GM18498 (cell line): ENCODE data around the gene USP38.
"Not testable (repeated sequence)": the region's sequence is repeated elsewhere in the genome, so short reads cannot be mapped to it uniquely, and the experiment has no call there.

Experiments used
- ATAC-seq: cut with Tn5 transposase; IDR thresholded peaks from one replicate; pipeline ENCODE4 v1.9.1; 2021; ENCODE audit warnings: mild to moderate bottlenecking, moderate library complexity; ENCODE audit not compliant: unreplicated experiment

USP38 gene

GRCh38 chr4:143212566-143212965, 27.8 kb downstream of the USP38 start:
- no peak for ATAC-seq

- ATAC-seq, result no peak
Measured at GRCh38 chr4:143215873-143216272, 31.2 kb downstream of the USP38 start.

- ATAC-seq, result no peak
Measured at GRCh38 chr4:143224255-143224654, 39.5 kb downstream of the USP38 start.

DNA sequence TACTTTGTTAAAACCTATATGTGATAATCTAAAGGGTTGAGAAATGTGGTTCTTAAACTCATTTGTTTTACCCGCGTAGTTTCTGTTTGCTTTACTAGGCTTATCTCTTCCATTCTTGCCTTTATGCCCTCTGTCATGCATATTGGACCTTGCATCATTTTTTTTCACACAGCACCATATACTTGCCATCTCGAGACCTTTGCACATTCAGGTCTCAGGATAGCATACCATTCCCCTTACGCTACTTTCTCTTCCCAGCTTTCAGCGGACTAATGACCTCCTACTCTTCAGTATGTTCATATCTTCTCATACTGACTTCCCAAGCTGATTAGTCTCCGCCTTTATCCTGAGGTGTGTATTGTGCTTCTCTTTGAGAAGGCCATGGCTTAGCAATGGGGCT, 40.5 kb downstream of the USP38 start:
- ATAC-seq, result no peak

- no peak for ATAC-seq
Measured at GRCh38 chr4:143230683-143231082, 46.0 kb downstream of the USP38 start.

DNA sequence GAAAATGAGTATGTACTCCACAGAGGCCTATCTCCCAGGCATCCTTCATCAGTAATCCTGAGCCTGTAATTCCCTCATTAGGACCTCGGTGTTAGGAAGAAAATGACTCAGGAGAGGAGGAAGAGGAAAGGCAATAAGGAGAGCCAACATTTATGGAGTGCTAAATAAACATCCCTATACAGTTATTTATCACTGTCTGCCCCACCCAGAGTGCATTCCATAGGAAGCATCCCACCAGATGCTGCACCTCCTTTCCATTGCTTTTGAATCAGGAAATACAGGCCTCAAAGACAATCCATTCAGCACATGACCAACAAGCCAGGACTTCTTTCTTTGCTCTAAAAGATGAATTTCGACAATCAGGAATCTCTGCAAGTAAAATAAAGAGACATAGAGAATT, 47.6 kb downstream of the USP38 start:
- no peak for ATAC-seq

DNA sequence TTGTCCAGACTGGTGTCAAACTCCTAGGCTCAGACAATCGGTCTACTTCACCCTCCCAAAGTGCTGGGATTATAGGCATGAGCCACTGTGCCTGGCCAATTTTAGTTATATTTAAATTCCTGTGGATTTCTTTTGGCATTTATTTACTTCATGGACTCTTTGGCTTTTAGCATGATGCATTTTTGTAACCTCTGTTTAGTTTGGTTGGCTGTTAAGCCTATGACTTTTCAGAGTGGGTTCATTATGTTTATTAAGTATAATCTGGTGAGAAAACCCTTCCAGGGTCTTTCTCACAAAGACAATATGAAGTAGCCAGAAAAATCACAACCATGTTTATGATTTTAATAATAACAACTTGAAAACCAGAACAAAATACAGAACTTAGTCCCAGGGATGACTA, 49.4 kb downstream of the USP38 start:
- no peak for ATAC-seq

DNA sequence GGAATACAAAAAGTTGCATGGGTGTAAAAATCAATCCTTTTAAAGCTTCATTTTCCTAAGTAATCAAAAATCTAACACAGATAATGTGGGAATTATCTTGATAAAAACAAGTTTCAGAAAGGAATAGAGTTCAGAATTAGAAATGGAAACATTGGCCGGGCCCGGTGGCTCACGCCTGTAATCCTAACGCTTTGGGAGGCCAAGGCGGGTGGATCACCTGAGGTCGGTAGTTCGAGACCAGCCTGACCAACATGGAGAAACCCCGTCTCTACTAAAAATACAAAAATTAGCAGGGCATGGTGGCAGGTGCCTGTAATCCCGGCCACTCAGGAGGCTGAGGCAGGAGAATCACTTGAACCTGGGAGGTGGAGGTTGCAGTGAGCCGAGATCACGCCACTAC, 52.5 kb downstream of the USP38 start:
- not testable (repeated sequence) for ATAC-seq

GRCh38 chr4:143240939-143241679, 56.4 kb downstream of the USP38 start:
- ATAC-seq, result no peak

DNA sequence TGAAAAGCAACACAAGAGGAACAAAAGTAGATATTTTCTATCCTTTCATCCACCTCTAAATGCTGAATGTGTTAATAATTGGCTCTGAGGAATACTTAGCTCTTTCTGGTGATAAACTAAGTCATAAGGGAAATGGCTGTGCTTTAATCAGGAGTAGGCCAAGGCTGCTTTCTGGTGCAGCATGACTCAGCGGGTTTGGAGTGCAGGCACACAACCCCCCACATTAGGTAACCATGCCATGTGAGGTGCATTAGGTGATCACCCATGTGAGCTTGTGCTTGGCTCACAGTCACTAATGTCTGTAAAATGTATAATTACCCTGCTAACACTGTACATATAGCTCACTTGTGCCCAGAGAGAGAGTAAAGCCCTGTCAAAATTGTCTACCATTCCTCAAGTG, 57.2 kb downstream of the USP38 start:
- ATAC-seq, result no peak

DNA sequence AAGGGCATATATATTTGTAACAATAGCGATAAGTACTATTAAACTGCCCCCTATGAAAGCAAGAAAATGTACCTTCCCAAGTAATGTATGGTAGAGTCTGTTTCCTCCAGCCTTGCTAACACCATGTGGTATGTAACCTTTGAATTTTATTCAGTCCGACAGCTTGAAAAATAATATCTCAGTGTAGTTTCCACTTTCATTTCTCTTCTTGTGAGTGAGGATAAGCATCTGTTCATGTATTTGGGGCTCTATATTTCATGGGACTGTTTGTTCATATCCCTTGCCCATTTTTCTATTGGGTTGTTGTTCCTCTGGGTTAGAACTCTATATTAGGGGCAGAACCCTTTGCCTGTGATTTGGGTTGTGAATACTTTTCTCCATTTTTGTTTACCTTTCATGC, 58.3 kb downstream of the USP38 start:
- no peak for ATAC-seq

DNA sequence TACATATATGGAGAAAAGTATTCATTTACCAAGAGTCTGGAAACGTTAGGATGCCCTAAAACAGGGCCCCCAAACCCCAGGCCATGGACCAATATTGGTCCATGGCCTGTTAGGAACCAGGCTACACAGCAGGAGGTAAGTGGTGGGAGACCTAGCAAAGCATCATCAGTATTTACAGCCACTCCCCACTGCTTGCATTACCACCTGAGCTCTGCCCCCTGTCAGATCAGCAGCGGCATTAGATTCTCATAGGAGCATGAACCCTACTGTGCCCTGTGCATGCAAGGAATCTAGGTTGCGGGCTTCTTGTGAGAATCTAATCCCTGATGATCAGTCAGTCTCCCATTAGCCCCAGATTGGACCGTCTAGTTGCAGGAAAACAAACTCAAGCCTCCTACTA, 62.3 kb downstream of the USP38 start:
- no peak for ATAC-seq

DNA sequence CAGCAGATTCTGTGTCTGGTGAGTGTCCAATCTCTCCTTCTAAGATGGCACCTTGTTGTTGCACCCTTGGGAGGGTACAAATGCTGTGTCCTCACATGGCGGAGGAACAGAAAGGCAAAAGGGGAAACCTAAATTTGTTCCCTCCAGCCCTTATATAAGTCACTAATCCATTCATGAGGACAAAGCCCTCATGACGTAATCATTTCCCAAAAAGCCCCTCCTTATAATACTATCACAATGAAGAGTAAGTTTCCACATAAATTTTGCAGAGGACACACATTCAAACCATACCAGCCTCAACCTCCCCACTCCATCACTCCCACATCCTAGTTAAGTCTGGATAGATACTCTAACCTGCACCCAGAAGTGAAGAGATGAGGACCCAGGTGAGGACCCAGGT, 63.1 kb downstream of the USP38 start:
- ATAC-seq, result no peak

- ATAC-seq, result no peak
Measured at GRCh38 chr4:143248827-143249226, 64.1 kb downstream of the USP38 start.

DNA sequence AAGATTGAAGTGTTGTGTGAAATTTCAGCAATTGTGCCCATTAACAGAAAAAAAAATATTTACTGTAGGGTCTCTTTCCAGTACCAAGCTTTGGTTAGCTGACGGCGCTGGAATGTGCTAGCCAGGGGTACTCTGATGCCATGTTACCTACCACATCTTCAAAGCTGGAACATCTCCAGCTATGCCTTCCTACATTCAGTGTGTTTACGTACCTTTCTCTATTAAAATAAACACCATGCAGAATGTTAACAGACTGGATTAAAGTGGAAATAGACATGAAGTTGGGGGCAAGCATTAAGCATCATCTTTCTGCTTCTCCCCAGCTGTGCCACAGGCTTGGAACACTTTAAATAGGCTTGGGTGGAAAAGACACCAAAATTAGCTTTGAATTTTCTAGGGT, 65.9 kb downstream of the USP38 start:
- ATAC-seq, result no peak

GRCh38 chr4:143251348-143251747, 66.6 kb downstream of the USP38 start:
- no peak for ATAC-seq

- no peak for ATAC-seq
Measured at GRCh38 chr4:143251779-143252178, 67.1 kb downstream of the USP38 start.

DNA sequence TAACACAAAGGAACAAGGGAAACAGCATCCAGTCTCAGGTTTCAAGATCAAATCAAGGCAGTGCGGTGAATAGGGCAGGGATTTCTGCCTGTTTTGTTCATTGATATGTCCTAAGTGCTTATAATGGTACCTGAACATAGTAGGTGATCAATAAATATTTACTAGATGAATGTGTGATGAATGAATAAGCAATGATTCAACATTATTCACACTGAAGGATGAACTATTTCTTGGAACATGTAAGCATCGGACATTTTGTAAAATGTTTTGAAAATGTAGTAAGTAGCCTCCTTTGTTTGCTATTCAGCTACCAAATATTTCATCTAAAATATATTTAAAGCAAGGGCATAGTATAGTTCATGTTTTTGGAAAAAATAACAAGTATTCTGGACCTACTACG, 67.8 kb downstream of the USP38 start:
- ATAC-seq, result no peak

- ATAC-seq, result no peak
Measured at GRCh38 chr4:143253166-143253565, 68.4 kb downstream of the USP38 start.

- ATAC-seq, result no peak
Measured at GRCh38 chr4:143254491-143255226, 69.9 kb downstream of the USP38 start.

- ATAC-seq, result no peak
Measured at GRCh38 chr4:143256456-143256855, 71.7 kb downstream of the USP38 start.

DNA sequence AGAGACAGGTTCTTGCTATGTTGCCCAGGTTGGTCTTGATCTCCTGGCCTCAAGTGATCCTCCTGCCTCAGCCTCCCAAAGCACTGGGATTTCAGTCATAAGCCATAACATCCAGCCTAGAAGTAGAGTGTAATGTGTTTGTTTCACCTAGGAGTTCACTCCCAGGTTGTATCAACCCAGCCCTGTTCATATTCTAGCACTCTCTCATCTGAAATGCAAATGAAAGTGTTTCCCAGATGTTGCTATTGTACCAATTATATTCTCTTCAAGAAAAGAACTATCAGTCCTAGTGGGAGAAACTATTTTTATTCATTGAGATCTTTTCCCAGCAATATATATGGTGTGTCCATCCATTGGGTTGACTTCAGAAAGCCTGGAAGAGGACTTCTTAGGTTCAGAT, 72.6 kb downstream of the USP38 start:
- ATAC-seq, result no peak

DNA sequence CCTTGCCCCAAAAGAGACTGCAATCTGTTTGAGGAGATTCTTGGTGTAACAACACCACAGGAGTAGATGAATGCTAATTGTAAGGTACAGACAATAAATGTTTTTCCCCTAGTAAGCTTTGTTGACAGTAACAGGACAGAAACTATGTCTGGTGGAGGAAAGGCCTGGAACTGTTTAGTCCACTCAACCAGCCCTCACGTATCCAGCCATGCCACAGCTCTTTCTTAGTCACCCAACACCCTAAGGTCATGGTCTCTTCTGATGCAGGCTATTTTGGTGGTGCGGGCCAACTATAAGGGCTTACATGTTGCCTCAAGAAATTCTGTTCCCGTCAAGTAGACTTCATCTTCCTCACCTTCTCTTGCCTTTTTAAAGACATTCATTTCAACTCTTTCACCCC, 76.0 kb downstream of the USP38 start:
- no peak for ATAC-seq
